CD4-positive, alpha-beta T cell treated with Interleukin-21 for 1 hour (primary cell): ENCODE measurements around the gene TINAGL1.

Experiments used
- DNase-seq: peaks from one replicate; pipeline ENCODE4 v3.0.0-alpha.2; 2020

Gene TINAGL1

GRCh38 chr1:31614414-31615005 lies 38.2 kb downstream of the TINAGL1 start:
- DNase-seq = no peak

GRCh38 chr1:31615414-31615813 lies 39.1 kb downstream of the TINAGL1 start:
- no peak for DNase-seq

- DNase-seq = no peak
Observed at GRCh38 chr1:31615939-31616338, 39.6 kb downstream of the TINAGL1 start.

- no peak for DNase-seq
Observed at GRCh38 chr1:31617218-31617915, 41.1 kb downstream of the TINAGL1 start, which contains the start of gene HCRTR1. Gene HCRTR1, plus strand, starts transcription at chr1:31617689. Its CDS starts 1,504 bp downstream, at chr1:31619193.

DNA sequence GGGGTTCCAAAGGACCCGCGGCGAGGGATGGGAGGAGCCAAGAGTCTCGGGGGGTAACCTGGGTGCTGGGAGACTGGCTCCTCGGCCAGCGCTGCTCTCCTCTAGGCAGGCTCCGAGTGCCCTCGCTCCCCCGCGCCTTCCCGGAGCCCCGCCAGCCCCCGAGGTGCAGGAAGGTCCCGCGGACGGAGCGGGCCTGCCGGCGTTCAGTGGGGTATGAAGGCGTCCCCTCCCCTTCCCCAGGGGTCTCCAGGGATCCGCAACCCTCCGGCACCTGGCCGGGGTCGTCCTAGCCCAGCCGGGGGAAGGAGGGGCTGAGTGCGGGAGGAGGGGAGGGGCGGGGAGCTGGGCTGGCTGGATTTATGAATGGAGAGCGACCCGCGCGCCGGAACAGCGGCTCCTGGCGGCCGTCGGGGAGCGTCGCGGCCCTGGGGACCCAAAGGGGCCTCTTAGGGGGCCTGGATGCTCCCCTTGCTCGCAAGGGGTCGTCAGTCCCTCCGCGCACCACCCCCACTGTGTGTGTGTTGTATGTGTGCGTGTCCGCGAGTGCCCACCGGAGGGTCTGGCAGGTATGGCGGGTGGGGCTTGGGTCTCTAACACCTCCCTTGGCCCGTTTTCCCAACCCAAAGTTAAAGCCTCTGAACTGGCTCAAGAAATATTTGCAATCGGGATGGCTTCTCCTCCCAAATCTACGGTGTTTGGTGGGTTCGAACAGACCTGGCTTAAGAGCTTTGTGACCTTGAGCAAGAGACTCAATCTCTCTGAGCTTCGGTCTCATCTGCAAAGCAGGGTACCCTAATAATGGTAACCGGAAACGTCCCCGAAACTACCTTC lies 41.8 kb downstream of the TINAGL1 start:
- DNase-seq = peak; percentile 28

GRCh38 chr1:31618916-31619846 lies 42.9 kb downstream of the TINAGL1 start:
- no peak for DNase-seq

GRCh38 chr1:31620631-31621497 lies 44.5 kb downstream of the TINAGL1 start:
- DNase-seq = no peak

DNA sequence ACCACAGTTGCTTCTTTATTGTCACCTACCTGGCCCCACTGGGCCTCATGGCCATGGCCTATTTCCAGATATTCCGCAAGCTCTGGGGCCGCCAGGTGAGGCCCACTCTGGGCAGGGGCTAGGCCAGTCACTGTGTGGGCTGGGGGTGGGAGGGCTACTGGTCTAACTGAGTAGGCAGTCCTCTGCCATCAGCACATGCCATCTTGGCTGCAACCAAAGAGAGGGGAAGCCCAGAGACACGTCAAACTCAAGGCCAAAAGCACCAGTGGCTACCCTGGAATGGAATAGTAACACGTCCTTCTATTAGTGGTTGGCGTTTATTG lies 45.1 kb downstream of the TINAGL1 start:
- DNase-seq = no peak

DNA sequence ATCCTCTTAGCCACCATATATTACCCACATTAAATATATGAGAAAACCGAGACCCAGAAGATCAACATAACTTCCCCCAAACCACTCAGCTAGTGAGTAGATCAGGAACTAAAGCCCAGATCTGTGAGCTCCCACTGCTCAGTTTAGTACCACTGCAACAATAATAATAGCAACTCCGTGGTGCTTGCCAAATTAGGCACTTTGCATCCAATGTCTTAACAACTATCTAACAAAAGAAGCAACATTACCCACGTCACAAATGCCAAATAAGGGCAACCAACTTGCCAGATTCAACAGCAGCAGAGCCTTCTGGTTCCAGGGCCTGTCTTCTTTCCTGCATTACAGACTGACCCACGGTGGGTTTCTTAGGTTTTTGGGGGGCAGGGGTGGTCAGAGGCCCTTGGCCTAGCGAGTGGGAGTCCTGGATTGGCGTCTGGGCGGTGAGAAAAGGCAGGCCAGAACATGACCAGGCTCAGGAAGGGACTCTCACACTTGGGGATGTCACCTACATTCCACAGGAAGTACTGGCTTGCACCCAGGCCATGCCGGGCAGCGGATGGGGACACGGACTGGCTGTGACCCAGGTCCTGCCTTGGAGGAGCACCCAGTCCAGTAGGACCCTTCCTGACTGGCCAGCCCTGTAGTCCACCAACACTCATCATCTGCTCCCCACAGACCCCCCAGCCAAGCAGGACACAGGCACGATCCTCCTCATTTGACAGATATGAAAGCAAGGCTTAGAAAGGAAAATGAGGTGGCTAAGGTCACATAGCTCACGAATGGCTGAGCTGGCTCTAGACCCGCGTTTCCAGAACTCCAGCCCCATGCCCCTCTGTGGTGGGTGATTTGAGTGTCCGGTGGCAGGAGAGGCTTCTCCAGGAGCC lies 45.8 kb downstream of the TINAGL1 start:
- DNase-seq = no peak

GRCh38 chr1:31623365-31623764 lies 47.0 kb downstream of the TINAGL1 start:
- no peak for DNase-seq

DNA sequence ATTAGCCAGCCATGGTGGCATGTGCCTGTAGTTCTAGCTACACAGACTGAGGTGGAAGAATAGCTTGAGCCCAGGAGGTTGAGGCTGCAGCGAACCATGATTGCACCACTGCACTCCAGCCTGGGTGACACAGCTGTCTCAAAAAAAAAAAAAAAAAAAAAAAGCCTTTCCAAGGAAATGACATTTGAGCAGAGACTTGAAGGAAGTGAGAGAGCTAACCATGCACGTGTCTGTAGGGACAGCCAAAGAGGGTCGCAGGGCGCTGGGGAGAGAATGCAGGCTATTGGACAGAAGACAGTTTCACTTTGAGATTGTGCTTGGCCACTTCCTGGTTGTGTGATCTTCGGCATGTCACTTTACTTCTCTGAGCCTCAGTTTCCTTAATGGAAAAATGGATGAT lies 48.0 kb downstream of the TINAGL1 start:
- no peak for DNase-seq

GRCh38 chr1:31624731-31625514 lies 48.6 kb downstream of the TINAGL1 start:
- DNase-seq = no peak

- no peak for DNase-seq
Observed at GRCh38 chr1:31625561-31626222, 49.4 kb downstream of the TINAGL1 start.

DNA sequence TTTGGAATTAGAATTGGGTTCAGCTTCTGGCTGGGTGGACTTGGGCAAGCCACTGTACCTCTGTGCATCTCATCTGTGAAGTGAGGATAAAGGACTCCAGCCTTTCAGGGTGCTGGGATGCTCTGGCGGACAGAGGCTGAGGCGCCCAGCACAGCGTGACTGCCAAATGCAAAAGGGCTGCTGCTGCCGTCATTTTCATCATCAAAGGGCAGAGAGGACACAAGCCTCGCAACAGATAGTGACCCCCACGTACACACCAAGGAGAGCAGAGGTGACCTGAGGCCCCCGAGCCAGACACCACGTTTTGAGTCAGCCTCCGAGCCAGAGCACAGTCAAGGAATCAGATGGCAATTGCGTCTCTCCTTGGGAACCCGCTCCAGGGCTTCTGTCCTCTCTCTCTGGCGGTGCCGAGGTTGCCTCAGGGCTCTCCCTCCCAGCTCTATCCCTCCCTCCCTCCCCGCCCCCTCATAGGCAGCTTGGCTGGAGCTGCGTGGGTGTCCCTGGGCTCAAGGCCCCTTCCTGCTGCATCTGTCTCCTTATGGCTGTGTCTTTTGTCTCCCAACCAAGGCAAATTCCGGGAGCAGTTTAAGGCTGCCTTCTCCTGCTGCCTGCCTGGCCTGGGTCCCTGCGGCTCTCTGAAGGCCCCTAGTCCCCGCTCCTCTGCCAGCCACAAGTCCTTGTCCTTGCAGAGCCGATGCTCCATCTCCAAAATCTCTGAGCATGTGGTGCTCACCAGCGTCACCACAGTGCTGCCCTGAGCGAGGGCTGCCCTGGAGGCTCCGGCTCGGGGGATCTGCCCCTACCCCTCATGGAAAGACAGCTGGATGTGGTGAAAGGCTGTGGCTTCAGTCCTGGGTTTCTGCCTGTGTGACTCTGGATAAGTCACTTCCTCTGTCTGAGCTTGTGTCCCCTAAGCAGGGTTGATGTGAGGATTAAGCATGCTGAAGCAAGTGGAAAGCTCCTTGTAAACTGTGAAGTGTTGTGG lies 50.2 kb downstream of the TINAGL1 start:
- DNase-seq = no peak

- DNase-seq = no peak
Observed at GRCh38 chr1:31627301-31627929, 51.1 kb downstream of the TINAGL1 start.

- DNase-seq = no peak
Observed at GRCh38 chr1:31627930-31628559, 51.7 kb downstream of the TINAGL1 start.

GRCh38 chr1:31628931-31629556 lies 52.7 kb downstream of the TINAGL1 start:
- DNase-seq = no peak
